Panc1 (cell line): ENCODE results near the gene VAMP2. TPM values are rescaled to one million over a fixed set of nuclear protein-coding genes. Genes with fewer than 3 reads are reported as not detected.

Experiments used
- ATAC-seq: fragments of 200-7000 bp; cut with Tn5 transposase; 2 replicates; pipeline ENCODE4 v1.9.1; 2020; ENCODE audit warnings: mild to moderate bottlenecking, moderate library complexity
- BruUV-seq: library from RNA; stranded (reverse); fragments of 400-500 nt; replicated peaks from 2 replicates; lab custom pipeline; 2021; lab: Mats Ljungman, UMichigan
- CTCF ChIA-PET: fragments of 300-600 bp; sonication (Branson Sonifier 250); formaldehyde crosslinking; loops from one replicate; lab custom pipeline; 2022; ENCODE audit warnings: antibody characterized with exemption; lab: Charles Lee
- POLR2A ChIA-PET: fragments of 300-600 bp; sonication (Branson Sonifier 250); formaldehyde crosslinking; loops from one replicate; lab custom pipeline; 2022; ENCODE audit warnings: antibody characterized with exemption; lab: Charles Lee
- DNase-seq: peaks from one replicate; pipeline ENCODE4 v3.0.0-alpha.2; 2010; ENCODE audit warnings: low read depth, low spot score
- H3K27ac ChIP-seq: 2 replicates; pipeline ENCODE4 v1.5.1; 2011; ENCODE audit warnings: mild to moderate bottlenecking, low read length, inconsistent platforms
- H3K27me3 ChIP-seq: fragments of 200-500 bp; sonication (Bioruptor generic); 2 replicates; pipeline ENCODE4 v1.6.0; 2014; ENCODE audit warnings: low read length, inconsistent platforms; ENCODE audit not compliant: control insufficient read depth, insufficient read depth
- H3K36me3 ChIP-seq: fragments of 200-500 bp; sonication (Bioruptor generic); 2 replicates; pipeline ENCODE4 v1.5.1; 2014; ENCODE audit warnings: inconsistent platforms, mild to moderate bottlenecking, low read length, moderate library complexity; ENCODE audit not compliant: control insufficient read depth, insufficient read depth
- H3K4me1 ChIP-seq: 2 replicates; pipeline ENCODE4 v1.5.1; 2011; ENCODE audit warnings: inconsistent platforms, mild to moderate bottlenecking, low read length, moderate library complexity; ENCODE audit not compliant: control insufficient read depth, insufficient read depth
- H3K4me3 ChIP-seq, 2 experiments: 2 replicates each; pipeline ENCODE4 v1.5.1; 2011 to 2012; ENCODE audit warnings: low read depth in 2 of 2, low read length in 2 of 2, mild to moderate bottlenecking in 2 of 2, inconsistent platforms in 1 of 2, moderate library complexity in 1 of 2
- H3K9me3 ChIP-seq: fragments of 200-500 bp; sonication (Bioruptor generic); 2 replicates; pipeline ENCODE4 v1.5.1; 2014; ENCODE audit warnings: low read depth, mild to moderate bottlenecking, inconsistent platforms, low read length, moderate library complexity; ENCODE audit not compliant: control insufficient read depth, insufficient read depth
- POLR2AphosphoS5 ChIP-seq: IDR thresholded peaks from 2 replicates; pipeline ENCODE4 v1.6.1; 2012; ENCODE audit warnings: mild to moderate bottlenecking, low read depth, low read length, moderate library complexity
- SIN3A ChIP-seq: IDR thresholded peaks from 2 replicates; pipeline ENCODE4 v1.6.1; 2012; ENCODE audit warnings: low read depth, mild to moderate bottlenecking, low read length, moderate library complexity, borderline replicate concordance; ENCODE audit not compliant: insufficient read depth
- TCF7L2 ChIP-seq: IDR thresholded peaks from 2 replicates; pipeline ENCODE4 v1.6.1; 2011; ENCODE audit warnings: mild to moderate bottlenecking, low read depth, low read length, inconsistent platforms
- in situ Hi-C: cut with HindIII; loops from 2 replicates; pipeline ENCODE4 v1.10.0; 2016; ENCODE audit warnings: low sequenced_read_pairs, low pct_unique_long_range_greater_than_20kb
- intact Hi-C: fragments of 100-400 bp; cut with micrococcal nuclease; formaldehyde crosslinking; loops from one replicate; pipeline ENCODE4 v1.10.0; 2022; ENCODE audit not compliant: unreplicated experiment
- total RNA-seq: library from RNA; stranded (reverse); gene quantifications from one replicate; pipeline ENCODE4 v1.2.1, GENCODE V29; 2021; ENCODE audit not compliant: unreplicated experiment
- TF ChIP-seq, protein P1 (sequence below), 2 experiments: IDR thresholded peaks; 2 replicates each; pipeline ENCODE4 v1.6.1; 2011 to 2012; ENCODE audit warnings: low read depth in 2 of 2, control low read depth in 1 of 2, low read length in 1 of 2, mild to moderate bottlenecking in 1 of 2, moderate library complexity in 1 of 2; ENCODE audit not compliant: insufficient read depth in 1 of 2
- TF ChIP-seq, protein P2 (sequence below): fragments of 450-650 bp; IDR thresholded peaks from 2 replicates; pipeline ENCODE4 v1.5.1; 2017; ENCODE audit warnings: mild to moderate bottlenecking

The VAMP2 gene
- total RNA-seq, 1 experiment from 2014 or later, result 28.6 TPM

DNA sequence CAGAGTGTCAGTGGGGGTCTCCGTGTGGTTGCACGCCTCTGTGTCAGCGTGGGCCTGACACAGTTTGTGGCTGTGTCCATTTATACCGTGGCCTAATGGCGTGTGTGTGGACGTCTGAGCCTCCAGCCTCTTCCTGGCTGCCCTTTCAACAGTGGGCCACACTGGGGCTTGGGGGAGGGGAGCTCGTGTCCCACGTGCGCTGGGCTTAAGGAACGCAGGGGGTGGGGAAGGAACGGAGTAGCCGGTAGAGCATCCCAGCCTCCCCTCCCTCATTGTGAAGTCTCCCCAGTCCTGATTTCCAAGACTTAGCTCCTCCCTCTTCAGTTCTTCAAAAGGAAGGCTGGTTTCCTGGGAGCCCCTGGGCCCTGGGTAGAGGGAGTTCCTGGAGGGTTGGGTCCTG, 29.3 kb downstream of the VAMP2 start:
- H3K4me1 ChIP-seq, result no peaks in the 10 kb centered on the region; the same call in 1 of the 2 replicates
- no TSS peak for BruUV-seq
- H3K27ac ChIP-seq, result no peak overlapping the region
- no peaks in the 10 kb centered on the region for H3K27me3 ChIP-seq
- in situ Hi-C loops, result no loop called here
- DNase-seq (no peak), ATAC-seq (no peak)
- ChIA-PET CTCF (no interaction called here), POLR2A (no interaction called here)
- H3K9me3 ChIP-seq, result no peaks in the 10 kb centered on the region
- intact Hi-C loops, result no loop called here
- no peak overlapping the region for H3K4me3 ChIP-seq
- TF ChIP-seq SIN3A (no peak), POLR2AphosphoS5 (no peak), TCF7L2 (no peak)
- TF ChIP-seq, protein P1, sequence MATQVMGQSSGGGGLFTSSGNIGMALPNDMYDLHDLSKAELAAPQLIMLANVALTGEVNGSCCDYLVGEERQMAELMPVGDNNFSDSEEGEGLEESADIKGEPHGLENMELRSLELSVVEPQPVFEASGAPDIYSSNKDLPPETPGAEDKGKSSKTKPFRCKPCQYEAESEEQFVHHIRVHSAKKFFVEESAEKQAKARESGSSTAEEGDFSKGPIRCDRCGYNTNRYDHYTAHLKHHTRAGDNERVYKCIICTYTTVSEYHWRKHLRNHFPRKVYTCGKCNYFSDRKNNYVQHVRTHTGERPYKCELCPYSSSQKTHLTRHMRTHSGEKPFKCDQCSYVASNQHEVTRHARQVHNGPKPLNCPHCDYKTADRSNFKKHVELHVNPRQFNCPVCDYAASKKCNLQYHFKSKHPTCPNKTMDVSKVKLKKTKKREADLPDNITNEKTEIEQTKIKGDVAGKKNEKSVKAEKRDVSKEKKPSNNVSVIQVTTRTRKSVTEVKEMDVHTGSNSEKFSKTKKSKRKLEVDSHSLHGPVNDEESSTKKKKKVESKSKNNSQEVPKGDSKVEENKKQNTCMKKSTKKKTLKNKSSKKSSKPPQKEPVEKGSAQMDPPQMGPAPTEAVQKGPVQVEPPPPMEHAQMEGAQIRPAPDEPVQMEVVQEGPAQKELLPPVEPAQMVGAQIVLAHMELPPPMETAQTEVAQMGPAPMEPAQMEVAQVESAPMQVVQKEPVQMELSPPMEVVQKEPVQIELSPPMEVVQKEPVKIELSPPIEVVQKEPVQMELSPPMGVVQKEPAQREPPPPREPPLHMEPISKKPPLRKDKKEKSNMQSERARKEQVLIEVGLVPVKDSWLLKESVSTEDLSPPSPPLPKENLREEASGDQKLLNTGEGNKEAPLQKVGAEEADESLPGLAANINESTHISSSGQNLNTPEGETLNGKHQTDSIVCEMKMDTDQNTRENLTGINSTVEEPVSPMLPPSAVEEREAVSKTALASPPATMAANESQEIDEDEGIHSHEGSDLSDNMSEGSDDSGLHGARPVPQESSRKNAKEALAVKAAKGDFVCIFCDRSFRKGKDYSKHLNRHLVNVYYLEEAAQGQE (IDR thresholded peaks at IDR 0.05; ENCODE audit: insufficient read depth in 1 of 2, low read depth in 2 of 2, low read length in 1 of 2), result no peak
- TF ChIP-seq, protein P2, sequence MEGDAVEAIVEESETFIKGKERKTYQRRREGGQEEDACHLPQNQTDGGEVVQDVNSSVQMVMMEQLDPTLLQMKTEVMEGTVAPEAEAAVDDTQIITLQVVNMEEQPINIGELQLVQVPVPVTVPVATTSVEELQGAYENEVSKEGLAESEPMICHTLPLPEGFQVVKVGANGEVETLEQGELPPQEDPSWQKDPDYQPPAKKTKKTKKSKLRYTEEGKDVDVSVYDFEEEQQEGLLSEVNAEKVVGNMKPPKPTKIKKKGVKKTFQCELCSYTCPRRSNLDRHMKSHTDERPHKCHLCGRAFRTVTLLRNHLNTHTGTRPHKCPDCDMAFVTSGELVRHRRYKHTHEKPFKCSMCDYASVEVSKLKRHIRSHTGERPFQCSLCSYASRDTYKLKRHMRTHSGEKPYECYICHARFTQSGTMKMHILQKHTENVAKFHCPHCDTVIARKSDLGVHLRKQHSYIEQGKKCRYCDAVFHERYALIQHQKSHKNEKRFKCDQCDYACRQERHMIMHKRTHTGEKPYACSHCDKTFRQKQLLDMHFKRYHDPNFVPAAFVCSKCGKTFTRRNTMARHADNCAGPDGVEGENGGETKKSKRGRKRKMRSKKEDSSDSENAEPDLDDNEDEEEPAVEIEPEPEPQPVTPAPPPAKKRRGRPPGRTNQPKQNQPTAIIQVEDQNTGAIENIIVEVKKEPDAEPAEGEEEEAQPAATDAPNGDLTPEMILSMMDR, result no peak
- no peaks in the 10 kb centered on the region for H3K36me3 ChIP-seq

DNA sequence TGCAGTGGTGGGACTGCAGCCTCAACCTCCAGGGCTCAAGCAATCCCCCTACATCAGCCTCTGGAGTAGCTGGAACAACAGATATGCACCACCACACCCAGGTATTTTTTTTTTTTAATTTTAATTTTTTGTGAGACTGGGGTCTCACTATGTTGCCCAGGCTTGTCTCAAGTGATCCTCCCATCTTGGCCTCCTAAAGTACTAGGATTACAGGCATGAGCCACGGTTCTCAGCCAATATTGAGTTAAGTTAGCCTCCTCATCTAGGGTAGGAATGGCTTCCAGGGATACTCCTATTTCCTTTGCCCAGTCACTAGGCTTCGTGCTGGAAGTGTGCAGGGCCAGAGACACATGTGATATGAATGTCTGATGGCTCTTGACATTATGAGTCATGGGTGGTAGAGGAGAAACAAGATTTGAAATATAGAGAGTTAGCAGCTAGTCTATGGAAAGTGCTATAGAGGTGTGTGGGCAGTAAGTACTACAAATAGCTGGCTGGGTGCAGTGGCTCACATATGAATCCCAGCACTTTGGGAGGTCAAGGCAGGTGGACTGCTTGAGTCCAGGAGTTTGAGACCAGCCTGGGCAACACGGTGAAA, 30.8 kb downstream of the VAMP2 start:
- BruUV-seq, result no TSS peak
- H3K36me3 ChIP-seq, result no peaks in the 10 kb centered on the region
- ChIA-PET POLR2A (interaction anchor here (0.6 to 0.8 kb wide), 2 partner anchors 11 to 819 kb away, joined by 3 read pairs; no protein-coding TSS in a partner anchor), CTCF (no interaction called here)
- TF ChIP-seq, protein P1 (IDR thresholded peaks at IDR 0.05; ENCODE audit: insufficient read depth in 1 of 2, low read depth in 2 of 2, low read length in 1 of 2), result no peak
- no peak for TF ChIP-seq POLR2AphosphoS5
- TF ChIP-seq SIN3A, result no peak
- no peak for TF ChIP-seq TCF7L2
- TF ChIP-seq, protein P2, result no peak
- intact Hi-C loops, result no loop called here
- H3K9me3 ChIP-seq, result no peaks in the 10 kb centered on the region
- DNase-seq (no peak), ATAC-seq (no peak)
- H3K27ac ChIP-seq, result no peak overlapping the region
- no peaks in the 10 kb centered on the region for H3K27me3 ChIP-seq
- H3K4me1 ChIP-seq, result peaks cover 3% of the 10 kb centered on the region
- in situ Hi-C loops, result no loop called here
- H3K4me3 ChIP-seq, result no peak overlapping the region
